ENCODE results near the gene NME3.

The NME3 gene

DNA sequence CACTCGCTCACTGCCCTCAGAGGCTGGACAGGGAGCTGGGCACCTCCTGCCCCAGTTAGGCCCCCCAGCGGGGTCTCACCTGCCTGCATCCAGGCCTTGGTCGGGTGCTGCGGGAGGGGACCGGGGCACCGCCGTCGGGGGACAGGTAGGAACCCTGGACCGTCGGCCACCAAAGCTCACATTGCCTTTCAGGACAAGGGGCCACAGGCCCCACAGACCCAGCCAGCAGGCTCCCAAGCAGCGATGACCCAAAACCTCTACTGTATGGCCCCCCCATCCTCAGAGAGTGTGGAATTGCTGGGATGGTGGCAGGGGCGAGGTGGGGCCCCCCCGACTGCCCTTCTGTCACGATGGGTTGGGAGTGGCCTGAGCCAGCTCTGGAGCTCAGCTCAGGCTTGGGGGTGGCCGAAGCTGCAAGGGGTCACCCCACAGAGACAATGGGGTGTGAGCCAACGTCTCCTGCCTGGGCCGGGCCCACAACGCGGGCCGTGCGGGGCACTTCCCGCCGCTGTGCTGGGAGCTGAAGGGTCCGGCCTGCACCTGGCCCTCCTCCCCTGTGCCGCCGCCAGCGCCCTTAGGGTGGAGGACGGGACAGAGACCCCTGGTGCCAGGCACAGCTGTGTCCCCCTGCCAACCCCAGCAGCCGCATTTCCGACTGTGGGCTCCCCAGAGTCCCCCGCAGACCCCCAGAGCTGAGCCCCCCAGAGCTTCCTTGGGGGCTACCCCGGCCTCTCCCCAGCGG lies 21.7 kb upstream of the NME3 start:
- DNase-seq, result no peak

DNA sequence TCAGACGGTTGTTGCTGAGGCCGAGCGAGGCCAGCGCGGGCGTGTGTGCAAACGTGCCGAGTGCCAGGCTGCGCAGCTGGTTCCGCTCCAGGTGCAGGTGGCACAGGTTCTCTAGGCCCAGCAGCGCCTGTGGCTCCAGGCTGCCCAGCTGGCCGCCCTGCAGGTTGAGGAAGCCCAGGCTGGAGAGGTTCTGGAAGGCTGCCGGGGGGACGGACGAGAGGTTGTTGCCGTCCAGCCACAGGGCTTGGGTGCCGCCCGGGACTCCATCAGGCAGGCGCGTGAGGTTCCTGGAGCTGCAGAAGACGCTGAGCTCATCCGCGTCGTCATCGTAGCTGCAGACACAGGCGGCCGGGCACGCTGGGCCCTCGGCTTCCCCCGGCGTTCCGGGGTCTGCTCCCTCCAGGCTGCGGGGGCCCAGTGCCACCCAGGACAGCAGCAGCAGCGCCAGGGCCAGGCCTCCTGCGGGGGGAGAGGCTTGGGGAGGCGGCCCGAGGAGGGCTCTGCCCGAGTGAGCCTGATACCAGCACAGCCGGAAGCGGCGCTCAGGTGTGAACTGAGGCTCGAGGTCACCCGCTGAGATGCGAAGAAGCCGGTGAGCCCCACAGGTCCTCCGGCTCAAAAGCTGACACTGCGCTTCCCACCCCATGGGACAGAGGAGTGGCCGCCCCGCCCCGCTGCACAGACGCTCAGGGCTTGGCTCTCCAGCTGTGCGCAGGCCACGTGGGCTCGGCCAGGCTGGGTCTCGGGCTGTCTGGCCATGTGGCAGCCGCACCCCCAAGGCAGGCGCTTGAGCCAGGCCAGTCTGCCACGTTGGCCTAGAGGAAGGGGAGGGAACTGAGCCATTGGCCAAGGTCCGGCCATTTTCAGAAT lies 20.8 kb upstream of the NME3 start:
- no peak for DNase-seq

DNA sequence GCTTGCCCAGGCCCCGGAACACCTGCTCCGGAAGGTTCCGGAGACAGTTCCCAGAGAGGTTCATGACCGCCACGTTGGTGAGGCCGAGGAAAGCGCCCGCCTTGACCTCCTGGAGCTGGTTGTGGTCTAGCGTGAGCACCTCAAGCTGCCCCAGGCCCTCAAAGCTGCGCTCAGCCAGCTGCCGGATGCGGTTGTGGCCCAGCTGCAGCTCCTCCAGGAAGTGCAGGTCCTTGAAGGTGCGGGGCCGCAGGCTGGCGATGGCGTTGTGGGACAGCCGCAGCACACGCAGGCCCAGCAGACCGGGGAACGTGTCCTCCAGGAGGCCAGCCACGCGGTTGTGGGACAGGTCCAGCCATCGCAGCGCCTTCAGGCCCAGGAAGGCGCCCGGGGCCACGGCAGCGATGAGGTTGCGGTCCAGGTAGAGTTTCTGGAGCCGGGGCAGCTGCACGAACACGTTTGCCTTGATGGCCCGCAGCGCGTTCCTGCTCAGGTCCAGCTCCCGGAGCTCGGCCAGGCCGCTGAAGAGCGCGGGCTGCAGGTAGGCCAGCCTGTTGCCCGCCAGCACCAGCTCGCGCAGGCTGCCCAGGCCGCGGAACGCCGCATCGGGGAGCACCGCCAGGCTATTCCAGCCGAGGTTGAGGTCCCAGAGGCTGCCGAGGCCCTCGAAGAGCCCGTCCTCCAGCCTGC lies 20.1 kb upstream of the NME3 start:
- no peak for DNase-seq

DNA sequence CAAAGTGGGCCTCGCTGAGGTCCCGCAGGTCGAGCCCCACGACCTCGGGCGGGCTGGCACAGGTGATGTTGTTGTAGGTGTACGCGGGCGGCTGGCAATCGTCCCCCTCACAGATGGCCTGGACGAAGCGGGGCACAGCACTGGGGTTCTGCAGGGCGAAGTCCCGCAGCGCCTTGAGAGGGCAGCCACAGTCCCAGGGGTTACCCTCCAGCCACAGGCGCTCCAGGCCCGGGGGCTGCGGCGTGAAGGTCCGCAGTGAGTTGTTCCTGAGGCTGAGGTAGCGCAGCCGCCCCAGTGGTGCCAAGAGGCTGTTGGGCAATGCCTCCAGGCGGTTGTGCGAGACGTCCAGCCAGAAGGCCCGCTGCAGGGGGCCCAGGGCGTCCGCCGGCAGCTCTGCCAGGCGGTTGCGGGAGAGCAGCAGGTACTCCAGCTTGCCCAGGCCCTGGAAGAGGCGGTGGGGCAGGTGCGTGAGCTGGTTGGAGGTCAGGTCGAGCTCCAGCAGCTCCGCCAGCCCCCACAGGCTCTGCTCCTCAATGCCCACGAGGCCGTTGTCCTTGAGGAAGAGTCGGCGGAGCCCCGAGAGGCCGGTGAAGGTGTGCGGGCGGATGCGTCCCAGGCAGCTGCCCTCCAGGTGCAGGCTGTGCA lies 19.4 kb upstream of the NME3 start:
- no peak for DNase-seq

DNA sequence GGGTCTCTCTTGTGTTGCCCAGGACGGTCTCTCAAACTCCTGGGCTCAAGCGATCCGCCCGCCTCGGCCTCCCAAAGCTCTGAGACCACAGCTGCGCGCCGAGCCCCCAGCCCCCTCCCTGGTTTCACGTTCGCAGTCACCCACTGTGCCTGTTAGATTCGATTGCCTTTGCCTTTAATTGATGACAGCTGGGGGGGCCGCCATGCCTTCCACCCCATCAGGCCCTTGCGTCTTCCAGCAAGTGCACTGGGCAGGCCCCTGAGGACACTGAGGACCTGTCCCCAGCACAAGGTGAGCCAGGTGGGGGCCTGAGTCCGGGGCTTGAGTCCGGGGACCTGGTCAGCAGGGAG lies 18.9 kb upstream of the NME3 start:
- no peak for DNase-seq

DNA sequence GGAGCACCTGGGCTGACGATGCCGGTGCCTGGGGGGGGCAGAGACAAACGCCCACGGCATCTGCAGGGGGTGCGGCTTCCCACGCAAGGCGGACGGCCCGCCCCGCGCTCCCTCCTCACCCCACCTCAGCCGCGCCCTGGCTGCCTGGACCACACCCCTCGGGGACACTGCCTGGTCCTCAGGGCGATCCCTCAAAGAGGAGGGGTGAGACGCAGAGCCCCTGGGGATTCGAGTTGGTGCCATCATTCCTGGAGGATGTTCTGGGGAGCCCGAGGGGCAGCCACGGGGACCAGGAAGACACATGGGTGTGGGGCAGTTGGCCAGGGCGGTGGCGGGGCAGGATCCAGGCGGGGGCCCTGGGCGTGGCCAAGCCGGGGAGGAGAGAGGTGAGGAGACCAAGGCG lies 18.3 kb upstream of the NME3 start:
- DNase-seq, result no peak

DNA sequence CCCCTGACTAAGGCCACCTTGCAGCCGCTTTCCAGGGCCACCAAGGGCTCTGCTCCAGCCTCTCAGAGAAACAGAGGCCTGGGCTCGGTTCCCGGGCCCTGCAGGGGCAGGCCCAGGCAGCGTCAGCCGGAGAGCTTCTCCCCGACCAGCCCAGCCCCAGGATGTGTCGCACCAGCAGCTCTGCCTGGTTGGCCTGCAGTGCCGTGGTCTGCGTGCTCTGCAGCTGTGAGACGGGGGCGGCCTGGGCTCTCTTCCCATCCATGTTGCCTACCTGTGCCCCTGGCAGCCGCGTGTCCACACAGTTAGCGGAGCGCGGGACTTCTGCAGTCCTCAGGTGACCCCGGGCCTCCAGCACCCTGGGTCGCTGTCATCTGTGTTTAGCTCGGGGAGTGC lies 17.4 kb upstream of the NME3 start:
- DNase-seq, result no peak

DNA sequence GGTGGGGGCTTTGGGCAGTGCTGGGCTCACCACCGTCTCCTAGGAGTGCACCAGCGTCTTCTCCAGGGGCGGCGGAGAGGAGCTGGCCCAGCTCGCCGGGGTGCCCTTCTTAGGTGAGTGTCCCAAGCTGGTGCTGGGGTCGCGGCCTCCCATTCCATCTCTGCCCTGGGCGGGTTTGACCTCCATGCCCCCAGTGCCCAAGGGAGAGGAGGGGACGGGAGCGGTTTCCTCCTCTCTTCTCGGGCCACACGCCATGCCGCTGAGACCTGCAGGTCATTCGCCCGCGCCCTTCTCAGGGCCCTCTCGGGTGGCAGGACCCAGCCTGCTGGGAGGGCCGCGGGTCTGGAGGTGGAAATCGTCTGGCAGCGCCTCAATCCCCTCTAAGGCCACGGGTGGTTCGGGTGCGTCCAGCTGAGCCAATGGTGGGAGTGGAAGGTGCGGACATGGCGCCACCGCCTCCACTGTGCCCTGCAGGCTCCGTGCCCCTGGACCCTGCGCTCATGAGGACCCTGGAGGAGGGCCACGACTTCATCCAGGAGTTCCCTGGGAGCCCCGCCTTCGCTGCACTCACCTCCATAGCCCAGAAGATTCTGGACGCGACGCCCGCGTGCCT lies 16.9 kb upstream of the NME3 start:
- DNase-seq, result no peak

DNA sequence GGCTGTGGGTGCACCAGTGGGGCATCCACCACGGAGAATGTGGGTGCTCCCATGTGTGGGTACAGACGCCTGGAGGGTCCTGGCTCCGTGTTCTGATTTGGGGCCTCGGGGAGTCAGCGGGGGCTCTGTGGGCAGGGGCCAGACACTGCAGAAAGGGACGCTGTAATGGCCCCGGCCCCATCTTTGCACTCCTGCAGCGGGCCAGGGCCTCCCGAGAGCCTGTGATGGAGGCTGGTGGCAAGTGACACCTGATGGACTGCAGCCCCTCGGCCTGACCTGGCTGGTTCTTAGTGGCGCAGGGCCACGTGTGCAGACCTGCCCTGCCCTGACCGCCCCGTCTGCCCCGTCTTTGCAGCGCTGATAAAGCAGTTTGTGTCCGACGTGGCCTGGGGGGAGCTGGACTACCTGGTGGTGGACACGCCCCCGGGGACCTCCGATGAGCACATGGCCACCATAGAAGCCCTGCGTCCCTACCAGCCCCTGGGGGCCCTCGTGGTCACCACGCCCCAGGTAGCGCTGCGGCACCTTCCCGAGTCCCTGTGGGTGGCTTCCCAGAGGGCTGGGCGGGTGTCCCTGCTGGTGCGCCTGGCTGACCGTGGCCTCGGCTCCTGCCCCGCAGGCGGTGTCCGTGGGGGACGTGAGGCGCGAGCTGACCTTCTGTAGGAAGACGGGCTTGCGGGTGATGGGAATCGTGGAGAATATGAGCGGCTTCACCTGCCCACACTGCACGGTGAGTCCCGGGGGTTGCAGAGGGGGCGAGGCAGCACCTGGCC lies 16.2 kb upstream of the NME3 start:
- DNase-seq, result no peak

DNA sequence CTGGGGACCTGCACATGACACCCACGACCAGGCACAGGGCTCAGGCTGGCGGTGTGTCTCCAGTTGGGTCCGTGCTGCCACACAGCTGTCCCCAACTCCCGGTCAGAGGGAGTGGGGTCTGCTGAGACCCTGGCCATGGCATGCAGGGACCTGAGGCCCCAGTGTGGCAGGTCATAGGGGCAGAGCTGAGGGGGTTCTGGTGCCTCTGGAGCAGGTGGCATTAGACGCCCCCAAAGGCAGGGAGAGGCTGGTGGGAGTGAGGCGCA lies 15.6 kb upstream of the NME3 start:
- DNase-seq, result no peak

DNA sequence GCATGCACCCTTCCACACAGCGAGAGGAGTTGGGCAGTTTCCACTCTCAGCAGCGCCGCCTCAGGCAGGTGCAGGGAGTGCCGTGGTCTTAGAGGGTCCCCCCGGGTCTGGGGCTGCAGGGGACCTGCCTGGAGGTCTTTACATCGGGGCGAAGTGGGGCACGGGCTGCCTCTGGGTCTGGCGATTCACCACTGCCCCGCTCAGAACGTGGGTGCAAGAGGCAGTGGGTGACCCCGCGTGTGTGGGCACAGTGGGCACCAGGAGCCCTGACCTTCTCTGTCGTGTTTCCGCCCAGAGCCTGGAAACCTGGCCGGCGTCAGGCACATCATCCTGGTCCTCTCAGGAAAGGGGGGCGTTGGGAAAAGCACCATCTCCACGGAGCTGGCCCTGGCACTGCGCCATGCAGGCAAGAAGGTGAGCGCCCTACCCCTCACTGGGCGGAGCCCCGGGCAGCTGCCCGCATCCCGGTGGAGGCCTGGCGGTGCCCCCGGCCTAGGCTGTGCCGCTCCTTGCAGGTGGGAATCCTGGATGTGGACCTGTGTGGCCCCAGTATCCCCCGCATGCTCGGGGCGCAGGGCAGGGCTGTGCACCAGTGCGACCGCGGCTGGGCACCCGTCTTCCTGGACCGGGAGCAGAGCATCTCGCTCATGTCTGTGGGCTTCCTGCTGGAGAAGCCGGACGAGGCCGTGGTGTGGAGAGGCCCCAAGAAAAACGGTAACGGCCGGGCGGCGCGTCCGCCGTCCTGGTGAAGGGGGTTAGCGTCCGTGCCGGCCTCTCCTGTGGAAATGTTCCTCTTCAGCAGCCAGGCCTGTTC lies 15.1 kb upstream of the NME3 start:
- no peak for DNase-seq

DNA sequence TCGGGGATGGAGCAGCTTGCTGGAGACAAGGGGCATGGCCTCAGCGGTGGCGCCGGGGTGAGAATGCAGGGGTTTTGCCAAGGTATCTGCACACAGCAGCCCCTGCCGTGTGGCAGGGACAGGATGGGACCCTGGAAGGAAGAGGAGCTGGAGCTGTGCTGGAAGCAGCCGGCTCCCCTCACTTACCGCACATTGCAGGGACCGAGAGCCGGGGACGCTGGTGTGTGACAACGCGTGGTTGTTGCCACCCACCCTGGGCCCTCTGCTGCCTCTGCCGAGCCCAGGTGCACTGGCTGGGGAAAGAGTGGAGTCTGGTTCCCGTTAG lies 14.5 kb upstream of the NME3 start:
- DNase-seq, result no peak

DNA sequence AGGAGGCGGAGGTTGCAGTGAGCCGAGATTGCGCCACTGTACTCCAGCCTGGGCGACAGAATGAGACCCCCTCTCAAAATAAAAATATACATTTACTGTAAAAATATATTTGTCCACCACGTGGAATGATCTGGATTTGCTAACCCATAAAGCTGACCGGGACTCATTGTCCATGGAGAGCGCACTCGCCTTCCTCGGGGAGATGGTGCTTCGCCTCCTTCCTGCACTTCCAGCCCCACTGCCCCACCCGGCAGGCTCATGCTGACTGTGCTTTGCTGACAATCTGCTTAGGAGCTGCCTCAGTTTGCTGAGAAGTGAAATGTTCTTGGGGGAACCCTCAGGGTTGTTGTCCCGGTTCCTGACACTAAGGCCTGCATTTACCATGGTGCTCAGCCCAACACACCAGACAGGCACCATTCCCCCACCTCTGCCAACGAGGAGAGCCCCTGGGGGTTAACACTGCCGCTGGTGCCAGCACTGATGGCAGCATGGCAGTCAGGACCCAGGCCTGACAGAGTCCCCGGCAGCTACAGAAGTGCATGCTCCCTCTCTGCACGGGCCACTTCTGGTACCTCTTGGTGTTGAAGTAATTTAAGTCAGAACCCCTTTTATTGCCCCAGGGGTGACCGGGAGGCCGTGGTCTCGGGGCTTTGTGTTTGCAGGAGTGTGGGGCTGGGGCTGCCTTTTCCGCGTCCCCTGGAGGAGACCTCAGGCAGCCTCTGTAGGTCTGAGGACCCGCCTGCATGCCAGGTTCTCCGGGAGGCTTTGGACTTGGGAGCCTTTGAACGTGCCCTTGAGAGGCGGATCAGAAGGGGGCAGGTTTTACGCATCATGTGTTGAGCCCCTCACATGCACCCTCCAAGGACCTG lies 13.9 kb upstream of the NME3 start:
- no peak for DNase-seq

DNA sequence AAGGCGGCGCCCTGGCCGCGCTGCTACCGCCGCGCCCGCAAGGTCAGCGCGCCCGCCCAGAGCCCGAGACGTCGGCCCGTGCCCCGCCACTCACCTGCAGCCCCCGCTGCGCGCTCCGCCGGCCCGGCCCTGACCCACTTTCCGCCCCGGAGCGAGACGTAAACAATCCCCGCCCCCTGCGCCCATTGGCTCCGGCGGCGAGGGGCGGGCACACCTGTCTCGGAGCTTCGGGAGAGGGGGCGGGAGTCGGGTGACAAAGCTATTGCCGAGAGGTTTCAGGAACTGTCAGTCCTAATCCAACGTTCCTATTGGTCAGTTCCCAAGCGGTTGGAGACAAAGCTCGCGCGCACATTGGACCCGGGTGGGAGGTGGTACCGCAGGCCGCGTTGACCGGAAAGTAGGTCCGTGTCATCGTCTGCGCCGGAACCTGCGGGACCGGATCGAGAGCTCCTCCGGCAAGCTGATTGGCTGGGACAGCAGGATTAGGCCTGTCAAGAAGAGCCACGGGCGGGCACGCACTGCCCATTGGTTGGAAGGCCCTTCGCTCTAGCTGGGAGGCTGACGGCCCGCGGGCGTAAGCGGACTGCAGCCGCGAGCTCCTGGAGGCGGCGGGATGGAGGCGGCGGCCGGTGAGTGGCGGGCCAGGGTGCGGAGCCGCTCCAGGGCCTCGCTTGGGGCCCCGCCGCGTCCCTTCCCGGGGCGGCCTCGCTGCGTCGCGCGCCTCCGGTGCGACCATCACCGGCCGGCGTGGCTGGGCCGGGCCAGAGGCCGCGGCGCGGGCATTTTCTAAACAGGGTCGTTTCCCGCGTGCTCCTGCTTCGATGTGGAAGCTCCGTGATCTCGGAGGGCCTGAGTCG lies 11.3 kb upstream of the NME3 start, which contains the start of the genes NUBP2 and SPSB3:
Gene NUBP2, plus strand, starts transcription at position 553 of the 857 bp plus-strand sequence. Its CDS starts 61 bp downstream, at position 614.
Gene SPSB3, minus strand, starts transcription at position 164 of the 857 bp plus-strand sequence. CDS start 1,088 bp downstream, outside the sequence.
- peak; percentile 100 for DNase-seq

DNA sequence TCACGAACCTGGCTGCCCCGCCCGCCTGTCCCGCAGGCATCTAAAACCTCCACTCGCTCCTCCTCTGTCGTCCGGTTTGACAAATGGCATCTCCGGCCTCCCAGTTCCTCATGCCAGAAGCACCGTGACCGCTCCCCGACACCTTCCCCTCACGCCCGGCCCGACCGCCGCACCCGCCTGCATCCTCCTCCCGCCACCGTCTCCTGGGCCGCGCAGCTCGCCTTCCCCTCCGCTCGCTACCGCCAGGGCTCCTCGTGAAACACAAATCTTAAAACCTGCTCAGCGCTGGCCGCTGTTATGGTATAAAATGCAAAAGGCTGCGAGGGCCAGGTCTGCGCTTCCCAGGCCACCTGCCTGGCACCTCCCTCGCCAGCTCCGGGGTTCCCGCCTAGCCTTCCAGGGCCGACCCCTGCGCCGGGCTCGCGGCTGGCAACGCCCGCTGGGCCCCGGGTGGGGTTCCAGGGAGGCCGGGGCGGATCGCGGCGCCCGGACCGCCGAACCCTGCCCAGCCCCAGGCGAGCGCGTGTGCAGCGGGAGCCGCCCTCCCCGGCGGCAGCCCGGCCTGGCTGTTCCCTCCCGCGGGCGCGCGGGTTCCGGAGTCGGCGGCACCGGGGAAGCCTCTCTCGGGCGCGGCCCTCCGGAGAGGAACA lies 10.5 kb upstream of the NME3 start:
- DNase-seq, result peak; percentile 34

DNA sequence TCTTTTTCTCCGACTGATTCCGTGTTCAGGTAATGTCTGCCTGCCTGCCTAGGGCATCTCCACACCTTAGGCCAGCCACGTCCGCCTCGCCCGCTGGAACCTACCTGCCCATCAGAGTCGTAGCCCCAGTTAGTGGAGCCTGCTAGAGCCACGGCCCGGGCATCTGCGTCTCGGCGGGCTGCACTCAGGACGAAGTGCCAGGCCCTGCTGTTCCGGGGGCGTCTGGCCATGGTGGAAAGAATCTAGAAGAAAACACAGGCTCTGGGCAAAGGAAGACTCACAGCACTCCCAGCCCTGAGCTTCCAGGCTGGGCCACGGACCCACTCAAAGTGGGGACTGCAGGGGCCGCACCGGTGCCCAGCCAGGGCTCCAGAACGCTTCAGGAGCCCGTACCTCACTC lies 9.9 kb upstream of the NME3 start:
- no peak for DNase-seq

DNA sequence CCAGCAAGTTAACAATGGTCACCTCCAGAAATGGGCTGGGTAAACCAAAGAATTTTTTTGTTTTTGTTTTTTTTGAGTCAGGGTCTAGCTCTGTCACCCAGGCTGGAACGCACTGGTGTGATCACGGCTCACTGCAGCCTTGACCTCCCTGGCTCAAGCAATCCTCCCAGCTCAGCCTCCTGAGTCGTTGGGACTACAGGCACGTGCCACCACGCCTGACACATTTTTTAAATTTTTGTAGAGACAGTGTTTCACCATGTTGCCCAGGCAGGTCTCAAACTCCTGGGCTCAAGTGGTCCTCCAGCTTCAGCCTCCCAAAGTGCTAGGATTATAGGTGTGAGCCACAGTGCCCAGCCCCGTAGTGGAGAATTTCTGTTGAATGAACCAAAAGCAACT lies 9.3 kb upstream of the NME3 start:
- no peak for DNase-seq

DNA sequence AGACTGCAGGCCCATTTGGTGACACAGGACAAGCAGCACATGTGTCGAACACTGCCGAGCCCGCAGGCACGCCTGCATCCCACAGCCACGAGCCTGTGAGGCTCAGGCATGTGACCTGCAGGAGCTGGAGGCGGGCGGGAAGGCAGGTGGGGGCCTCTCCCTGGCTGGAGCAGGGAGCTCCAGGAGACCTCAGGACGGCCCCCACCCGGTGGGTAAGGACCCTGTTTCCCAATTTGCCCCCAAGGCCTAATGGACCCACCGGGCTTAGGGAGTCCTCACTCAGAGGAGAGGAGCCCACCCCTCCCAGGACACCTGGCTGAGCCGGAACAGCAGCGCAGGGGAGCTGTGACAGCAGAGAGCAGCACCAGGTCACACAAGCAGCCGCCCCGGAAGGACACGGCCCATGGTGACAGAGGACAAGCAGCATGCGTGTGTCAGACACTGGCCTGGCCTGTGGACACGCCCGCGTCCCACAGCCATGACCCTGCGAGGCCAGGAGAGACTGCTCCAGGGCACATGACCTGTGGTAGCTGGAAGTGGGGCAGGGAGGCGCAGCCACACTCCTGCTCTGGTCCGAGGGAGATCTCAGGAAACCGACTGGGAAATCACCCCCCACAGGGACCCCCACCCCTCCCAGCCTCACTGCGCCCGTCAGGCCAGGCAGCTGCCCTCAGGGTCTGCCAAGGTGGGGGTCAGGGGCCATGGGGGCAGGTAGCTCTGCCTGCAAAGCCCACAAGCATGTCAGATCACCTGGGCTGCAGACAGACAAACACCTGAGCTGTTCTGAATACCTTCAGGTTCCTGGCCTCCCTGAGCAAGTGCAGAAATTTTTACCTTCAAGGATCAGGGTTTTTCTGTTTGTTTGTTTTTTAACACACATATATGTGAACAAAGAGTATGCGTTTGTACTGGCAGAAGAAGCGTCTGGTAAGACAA lies 8.7 kb upstream of the NME3 start:
- peak; percentile 41 for DNase-seq

Data from left hindlimb (tissue), 1 donor.